Endothelial cell of umbilical vein (primary cell): ENCODE results near the gene UHRF1. TPM values are rescaled to one million over a fixed set of nuclear protein-coding genes. Genes with fewer than 3 reads are reported as not detected.

Experiments
- BruUV-seq: library from RNA; stranded (reverse); fragments of 400-500 nt; replicated peaks from 2 replicates; lab custom pipeline; 2021; lab: Mats Ljungman, UMichigan
- CTCF ChIA-PET: fragments of 300-600, 350-600 bp; sonication (Branson Sonifier 250); formaldehyde crosslinking; loops from one replicate; lab custom pipeline; 2021; ENCODE audit warnings: antibody characterized with exemption, inconsistent platforms; lab: Charles Lee
- POLR2A ChIA-PET: fragments of 300-600, 350-600 bp; sonication (Branson Sonifier 250); formaldehyde crosslinking; loops from one replicate; lab custom pipeline; 2021; ENCODE audit warnings: antibody characterized with exemption, inconsistent platforms; lab: Charles Lee
- DNase-seq: peaks from one replicate; pipeline ENCODE4 v3.0.0-alpha.2; 2011; ENCODE audit warnings: low read depth, low spot score
- FAIRE-seq: peaks from 2 replicates; lab custom pipeline; 2011; peaks lifted over from hg19 to GRCh38; lab: Jason Lieb, UNC
- H2AFZ ChIP-seq: 2 replicates; pipeline ENCODE4 v1.6.0; 2012; ENCODE audit warnings: low read depth, low read length, control low read depth, inconsistent platforms
- H3K27ac ChIP-seq: 2 replicates; pipeline ENCODE4 v1.5.1; 2011; ENCODE audit warnings: low read depth, mild to moderate bottlenecking, control low read depth, low read length, moderate library complexity; ENCODE audit not compliant: insufficient read depth
- H3K27me3 ChIP-seq, 2 experiments: 2 replicates each; pipeline versions ENCODE4 v1.6.0 to v1.6.1; 2011; ENCODE audit warnings: low read length in 2 of 2, mixed read lengths in 1 of 2; ENCODE audit not compliant: control insufficient read depth in 2 of 2, insufficient read depth in 2 of 2
- H3K36me3 ChIP-seq, 2 experiments: 2 replicates in 1 of 2; 3 replicates in 1 of 2; pipeline ENCODE4 v1.5.1; 2011; ENCODE audit warnings: low read length in 2 of 2, mild to moderate bottlenecking in 1 of 2, moderate library complexity in 1 of 2; ENCODE audit not compliant: control insufficient read depth in 2 of 2, insufficient read depth in 2 of 2; ENCODE audit errors: extremely low read depth in 1 of 2
- H3K4me1 ChIP-seq: 3 replicates; pipeline ENCODE4 v1.5.1; 2011; ENCODE audit warnings: mild to moderate bottlenecking, low read length; ENCODE audit not compliant: control insufficient read depth, insufficient read depth; ENCODE audit errors: extremely low read depth
- H3K4me2 ChIP-seq: 2 replicates; pipeline ENCODE4 v1.6.1; 2011; ENCODE audit warnings: low read length, control low read depth, mixed read lengths; ENCODE audit not compliant: insufficient read depth
- H3K4me3 ChIP-seq, 3 experiments: fragments of 200-600 bp in 1 of 3; sonication (generic), shearing (Covaris generic) in 1 of 3; replicated peaks in 1 of 3; 2 replicates each; pipeline ENCODE4 v1.5.1; 2011 to 2016; ENCODE audit warnings: control low read depth in 3 of 3, low read length in 3 of 3, mild to moderate bottlenecking in 2 of 3, inconsistent platforms in 1 of 3, low read depth in 1 of 3, moderate library complexity in 1 of 3; ENCODE audit not compliant: insufficient read depth in 1 of 3
- H3K79me2 ChIP-seq: 2 replicates; pipeline ENCODE4 v1.6.0; 2012; ENCODE audit warnings: low read length, inconsistent platforms; ENCODE audit not compliant: control insufficient read depth, insufficient read depth
- H3K9ac ChIP-seq: replicated peaks from 2 replicates; pipeline ENCODE3; 2011; ENCODE audit warnings: low read length, control low read depth; ENCODE audit not compliant: insufficient read depth; ENCODE audit errors: extremely low read depth
- H3K9me1 ChIP-seq: replicated peaks from 3 replicates; pipeline ENCODE4 v1.6.0; 2011; ENCODE audit warnings: mild to moderate bottlenecking, low read length; ENCODE audit not compliant: control insufficient read depth, insufficient read depth; ENCODE audit errors: extremely low read depth
- H3K9me3 ChIP-seq: replicated peaks from 2 replicates; pipeline ENCODE4 v1.5.1; 2012; ENCODE audit warnings: low read length, inconsistent platforms; ENCODE audit not compliant: control insufficient read depth, insufficient read depth
- H4K20me1 ChIP-seq: replicated peaks from 2 replicates; pipeline ENCODE3; 2011; ENCODE audit warnings: mild to moderate bottlenecking, low read length; ENCODE audit not compliant: control insufficient read depth, insufficient read depth; ENCODE audit errors: extremely low read depth
- CTCF ChIP-seq, 2 donors: IDR thresholded peaks; 1 replicate in 1 of 2; 2 replicates in 1 of 2; pipeline ENCODE4 v1.5.1; 2011; ENCODE audit warnings: low read length in 2 of 2, mild to moderate bottlenecking in 2 of 2, moderate library complexity in 2 of 2, control low read depth in 1 of 2, inconsistent platforms in 1 of 2, low read depth in 1 of 2; ENCODE audit not compliant: insufficient read depth in 1 of 2; ENCODE audit errors: extremely low read depth in 1 of 2
- EZH2 ChIP-seq: IDR thresholded peaks from 2 replicates; pipeline ENCODE4 v1.6.1; 2012; ENCODE audit warnings: borderline replicate concordance, low read depth, mild to moderate bottlenecking, moderate library complexity, low read length, inconsistent platforms; ENCODE audit not compliant: severe bottlenecking
- FOS ChIP-seq: IDR thresholded peaks from 2 replicates; pipeline ENCODE4 v1.6.1; 2011; ENCODE audit warnings: mild to moderate bottlenecking, low read length, moderate library complexity, borderline replicate concordance; ENCODE audit not compliant: insufficient read depth
- GATA2 ChIP-seq: IDR thresholded peaks from 2 replicates; pipeline ENCODE4 v1.7.0; 2011; ENCODE audit warnings: low read depth, mild to moderate bottlenecking, moderate library complexity, mixed read lengths, low read length; ENCODE audit not compliant: insufficient read length, insufficient read depth
- JUN ChIP-seq: IDR thresholded peaks from 2 replicates; pipeline ENCODE4 v1.6.1; 2011; ENCODE audit warnings: borderline replicate concordance, low read depth; ENCODE audit not compliant: insufficient read length, insufficient read depth
- MAX ChIP-seq: IDR thresholded peaks from 2 replicates; pipeline ENCODE4 v1.6.1; 2011; ENCODE audit not compliant: insufficient read depth, insufficient read length
- MYC ChIP-seq: IDR thresholded peaks from one replicate; pipeline ENCODE4 v1.6.1; 2011; ENCODE audit warnings: mild to moderate bottlenecking, low read depth, low read length
- POLR2A ChIP-seq: IDR thresholded peaks from 2 replicates; pipeline ENCODE4 v1.6.1; 2012; ENCODE audit warnings: low read depth, mild to moderate bottlenecking, control low read depth, low read length
- POLR2AphosphoS5 ChIP-seq: IDR thresholded peaks from 2 replicates; pipeline ENCODE4 v1.6.1; 2012; ENCODE audit warnings: low read depth, mild to moderate bottlenecking, control low read depth, low read length, moderate library complexity; ENCODE audit not compliant: insufficient read depth
- dilution Hi-C: fragments of 300-500 bp; cut with MboI; formaldehyde crosslinking; loops from one replicate; pipeline ENCODE4 v1.15.0; 2019; ENCODE audit warnings: low sequenced_read_pairs; ENCODE audit not compliant: extremely low pct_ligation_motif_present
- intact Hi-C: fragments of 100-400 bp; cut with micrococcal nuclease; formaldehyde crosslinking; loops from one replicate; pipeline ENCODE4 v1.10.0; 2022
- polyA plus RNA-seq, 4 experiments: library from polyadenylated mRNA; depleted of rRNA in 3 of 4; stranded (reverse) in 3 of 4; unstranded in 1 of 4; fragments of >200 nt; gene quantifications; 2 replicates each; pipeline versions ENCODE4 v1.2.1 to v1.2.3, GENCODE V29; 2011 to 2012; ENCODE audit warnings: missing spikeins in 1 of 4
- total RNA-seq: library from RNA; stranded (reverse); gene quantifications from 2 replicates; pipeline ENCODE4 v1.2.3, GENCODE V29; 2021

The UHRF1 gene
- total and polyA plus RNA-seq, 2 donors (not counting 3 experiments of a cell fraction or from before 2014, with no cell fraction given): 13.3 to 76.8 TPM

- ChIA-PET CTCF (interaction anchor here (1.0 to 1.8 kb wide), 2 partner anchors 22 to 170 kb away, joined by 3 to 6 read pairs; no protein-coding TSS in a partner anchor), POLR2A (no interaction called here)
- no peaks in the 10 kb centered on the region for H4K20me1 ChIP-seq
- FAIRE-seq (no peak), DNase-seq (no peak)
- no TSS peak for BruUV-seq
- dilution Hi-C loops: no loop called here
- peaks cover 37% of the 10 kb centered on the region for H3K79me2 ChIP-seq
- no peak overlapping the region for H3K9ac ChIP-seq
- TF ChIP-seq CTCF (IDR thresholded peaks at IDR 0.05; ENCODE audit: extremely low read depth in 1 of 2, insufficient read depth in 1 of 2, low read depth in 1 of 2, low read length in 2 of 2) (no peak), POLR2A (no peak), MAX (no peak)
- no peak overlapping the region for H3K4me3 ChIP-seq
- H3K4me1 ChIP-seq: peaks cover 10% of the 10 kb centered on the region
- no peak overlapping the region for H3K27ac ChIP-seq
- peaks cover 0 to 2% of the 10 kb centered on the region in 2 experiments for H3K36me3 ChIP-seq
- H3K9me1 ChIP-seq: no peaks in the 10 kb centered on the region
- H3K4me2 ChIP-seq: no peak overlapping the region
- intact Hi-C loops: no loop called here
- H3K27me3 ChIP-seq: no peaks in the 10 kb centered on the region
- H2AFZ ChIP-seq: no peak overlapping the region
- H3K9me3 ChIP-seq: no peaks in the 10 kb centered on the region
Measured at GRCh38 chr19:4979211-4979807, 70.0 kb downstream of the UHRF1 start.

GRCh38 chr19:4980067-4980466 lies 70.8 kb downstream of the UHRF1 start:
- BruUV-seq: no TSS peak
- FAIRE-seq: no peak
- dilution Hi-C loops (no loop called here), intact Hi-C loops (no loop called here)
- Histone ChIP-seq H2AFZ (no peak overlapping the region), H3K4me3 (no peak overlapping the region), H3K9me3 (no peaks in the 10 kb centered on the region), H3K4me1 (peaks cover 10% of the 10 kb centered on the region), H3K27ac (no peak overlapping the region), H3K36me3 (peaks cover 0 to 2% of the 10 kb centered on the region in 2 experiments), H3K4me2 (no peak overlapping the region), H3K79me2 (peaks cover 36% of the 10 kb centered on the region), H4K20me1 (no peaks in the 10 kb centered on the region), H3K27me3 (no peaks in the 10 kb centered on the region), H3K9ac (no peak overlapping the region), H3K9me1 (no peaks in the 10 kb centered on the region)
- ChIA-PET POLR2A (no interaction called here), CTCF (interaction anchor here (1.0 to 1.8 kb wide), 2 partner anchors 22 to 68 kb away, joined by 3 to 6 read pairs; no protein-coding TSS in a partner anchor)
- TF ChIP-seq FOS: no peak
- TF ChIP-seq EZH2: no peak
- no peak for TF ChIP-seq CTCF (IDR thresholded peaks at IDR 0.05; ENCODE audit: extremely low read depth in 1 of 2, insufficient read depth in 1 of 2, low read depth in 1 of 2, low read length in 2 of 2)
- no peak for TF ChIP-seq POLR2A
- no peak for TF ChIP-seq MAX
- no peak for TF ChIP-seq GATA2
- no peak for TF ChIP-seq JUN
- TF ChIP-seq MYC: no peak
- TF ChIP-seq POLR2AphosphoS5: no peak
- DNase-seq: no peak
